KOPT-K1 (cell line): ENCODE measurements around the gene PSD.

ENCODE experiments used
- H3K27ac ChIP-seq: fragments of 200-600 bp; sonication (generic); 2 replicates; pipeline ENCODE4 v1.5.1; 2016; ENCODE audit warnings: antibody characterized with exemption, mild to moderate bottlenecking, low read depth, low read length; ENCODE audit not compliant: poor library complexity, severe bottlenecking
- H3K36me3 ChIP-seq: fragments of 200-600 bp; sonication (generic); 2 replicates; pipeline ENCODE4 v1.5.1; 2017; ENCODE audit warnings: antibody characterized with exemption, mild to moderate bottlenecking, low read length, moderate library complexity; ENCODE audit not compliant: insufficient read depth
- H3K9me3 ChIP-seq: fragments of 200-600 bp; sonication (generic); 2 replicates; pipeline ENCODE4 v1.5.1; 2017; ENCODE audit warnings: antibody characterized with exemption, low read length, mild to moderate bottlenecking; ENCODE audit not compliant: insufficient read depth, poor library complexity, severe bottlenecking

PSD gene

GRCh38 chr10:102405632-102406031, 13.0 kb downstream of the PSD start:
- no peak overlapping the region for H3K27ac ChIP-seq
- no peaks in the 10 kb centered on the region for H3K36me3 ChIP-seq
- no peaks in the 10 kb centered on the region for H3K9me3 ChIP-seq

- Histone ChIP-seq H3K9me3 (no peaks in the 10 kb centered on the region), H3K36me3 (no peaks in the 10 kb centered on the region), H3K27ac (no peak overlapping the region)
These were observed 13.4 kb downstream of the PSD start for GRCh38 chr10:102405108-102405571.

GRCh38 chr10:102404361-102405107, 14.1 kb downstream of the PSD start:
- Histone ChIP-seq H3K9me3 (no peaks in the 10 kb centered on the region), H3K36me3 (no peaks in the 10 kb centered on the region), H3K27ac (no peak overlapping the region)

- Histone ChIP-seq H3K27ac (no peak overlapping the region), H3K36me3 (no peaks in the 10 kb centered on the region), H3K9me3 (no peaks in the 10 kb centered on the region)
These were observed 15.5 kb downstream of the PSD start for GRCh38 chr10:102403115-102403514.

- Histone ChIP-seq H3K9me3 (no peaks in the 10 kb centered on the region), H3K36me3 (no peaks in the 10 kb centered on the region), H3K27ac (no peak overlapping the region)
These were observed 16.1 kb downstream of the PSD start for GRCh38 chr10:102402512-102402896.

GRCh38 chr10:102401735-102402511, 16.7 kb downstream of the PSD start:
- Histone ChIP-seq H3K27ac (no peak overlapping the region), H3K36me3 (no peaks in the 10 kb centered on the region), H3K9me3 (no peaks in the 10 kb centered on the region)

GRCh38 chr10:102401342-102401654, 17.3 kb downstream of the PSD start:
- Histone ChIP-seq H3K27ac (no peak overlapping the region), H3K9me3 (no peaks in the 10 kb centered on the region), H3K36me3 (no peaks in the 10 kb centered on the region)

- H3K9me3 ChIP-seq: no peaks in the 10 kb centered on the region
- H3K36me3 ChIP-seq: no peaks in the 10 kb centered on the region
These were observed 17.8 kb downstream of the PSD start for GRCh38 chr10:102400598-102401341.

GRCh38 chr10:102400076-102400475, 18.5 kb downstream of the PSD start:
- Histone ChIP-seq H3K27ac (no peak overlapping the region), H3K9me3 (no peaks in the 10 kb centered on the region), H3K36me3 (no peaks in the 10 kb centered on the region)

More at GRCh38 chr10:102400598-102401341, 17.8 kb downstream of the PSD start:
- H3K27ac ChIP-seq: no peak overlapping the region

GRCh38 chr10:102399217-102400021, 19.2 kb downstream of the PSD start:
- Histone ChIP-seq H3K27ac (peak overlapping the region; percentile 51), H3K9me3 (no peaks in the 10 kb centered on the region), H3K36me3 (no peaks in the 10 kb centered on the region)

GRCh38 chr10:102398172-102399020, 20.2 kb downstream of the PSD start:
- Histone ChIP-seq H3K9me3 (no peaks in the 10 kb centered on the region), H3K27ac (no peak overlapping the region), H3K36me3 (no peaks in the 10 kb centered on the region)

GRCh38 chr10:102397222-102398171, 21.1 kb downstream of the PSD start:
- Histone ChIP-seq H3K9me3 (no peaks in the 10 kb centered on the region), H3K36me3 (no peaks in the 10 kb centered on the region), H3K27ac (no peak overlapping the region)

- H3K27ac ChIP-seq: no peak overlapping the region
- no peaks in the 10 kb centered on the region for H3K36me3 ChIP-seq
- H3K9me3 ChIP-seq: no peaks in the 10 kb centered on the region
These were observed 21.8 kb downstream of the PSD start for GRCh38 chr10:102396730-102397151.
